Measurements from ENCODE around the gene PNKP.
"Not testable (repeated sequence)": the region's sequence is repeated elsewhere in the genome, so short reads cannot be mapped to it uniquely, and the experiment has no call there.

PNKP gene

GRCh38 chr19:49836176-49837008, 31.0 kb downstream of the PNKP start:
- H3K27ac Mint-ChIP-seq = peak overlapping the region; percentile 71
- no peak for ATAC-seq
- H3K4me1 Mint-ChIP-seq = peaks cover 14% of the 10 kb centered on the region
- H3K36me3 Mint-ChIP-seq = peaks cover 74% of the 10 kb centered on the region
- no peak for DNase-seq (ENCODE audit: low spot score in 2 of 2)
- no peaks in the 10 kb centered on the region for H3K9me3 Mint-ChIP-seq
- no peak overlapping the region for H3K4me3 Mint-ChIP-seq

DNA sequence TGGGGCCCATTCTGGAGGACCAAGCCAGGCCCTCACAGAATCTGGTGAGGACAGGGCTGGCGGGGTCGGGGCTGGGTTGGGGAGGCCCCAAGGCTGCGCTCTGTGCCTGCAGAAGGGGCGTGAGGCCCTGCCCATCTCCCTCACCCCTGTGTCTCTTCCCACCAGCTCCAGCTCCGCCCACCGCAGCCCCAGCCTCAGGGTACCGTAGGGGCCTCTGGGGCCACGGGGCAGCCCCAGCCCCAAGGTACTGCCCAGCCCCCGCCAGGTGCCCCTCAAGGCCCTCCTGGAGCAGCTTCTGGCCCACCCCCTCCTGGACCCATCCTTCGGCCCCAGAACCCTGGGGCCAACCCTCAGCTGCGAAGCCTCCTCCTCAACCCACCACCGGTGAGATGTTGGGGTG, 31.8 kb downstream of the PNKP start:
- peaks cover 77% of the 10 kb centered on the region for H3K36me3 Mint-ChIP-seq
- no peaks in the 10 kb centered on the region for H3K9me3 Mint-ChIP-seq
- peaks cover 14% of the 10 kb centered on the region for H3K4me1 Mint-ChIP-seq
- H3K4me3 Mint-ChIP-seq = no peak overlapping the region
- H3K27ac Mint-ChIP-seq = no peak overlapping the region
- DNase-seq (ENCODE audit: low spot score in 2 of 2) (no peak), ATAC-seq (no peak)

DNA sequence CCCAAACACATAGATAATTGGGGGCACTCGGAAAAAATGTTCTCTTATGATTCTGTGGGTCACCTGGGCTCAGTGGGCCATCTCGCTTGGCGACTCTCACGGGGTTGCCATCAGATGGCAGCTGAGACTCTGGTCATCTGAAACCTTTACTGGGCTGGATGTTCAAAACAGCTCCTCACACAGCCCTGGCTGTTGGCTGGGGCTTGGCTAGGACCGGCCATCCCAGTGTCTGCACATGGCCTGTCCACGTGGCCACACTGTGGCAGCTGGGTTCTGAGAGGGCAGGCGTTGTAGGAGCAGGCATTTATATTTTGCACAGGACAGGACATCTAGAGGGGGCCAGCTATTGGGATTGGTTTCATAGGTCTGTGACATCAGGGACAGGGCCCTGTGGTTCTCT, 33.8 kb downstream of the PNKP start:
- Mint-ChIP-seq H3K27ac (no peak overlapping the region), H3K9me3 (no peaks in the 10 kb centered on the region), H3K4me1 (peaks cover 14% of the 10 kb centered on the region), H3K36me3 (peaks cover 61% of the 10 kb centered on the region), H3K4me3 (no peak overlapping the region)
- no peak for DNase-seq (ENCODE audit: low spot score in 2 of 2)
- ATAC-seq = no peak

DNA sequence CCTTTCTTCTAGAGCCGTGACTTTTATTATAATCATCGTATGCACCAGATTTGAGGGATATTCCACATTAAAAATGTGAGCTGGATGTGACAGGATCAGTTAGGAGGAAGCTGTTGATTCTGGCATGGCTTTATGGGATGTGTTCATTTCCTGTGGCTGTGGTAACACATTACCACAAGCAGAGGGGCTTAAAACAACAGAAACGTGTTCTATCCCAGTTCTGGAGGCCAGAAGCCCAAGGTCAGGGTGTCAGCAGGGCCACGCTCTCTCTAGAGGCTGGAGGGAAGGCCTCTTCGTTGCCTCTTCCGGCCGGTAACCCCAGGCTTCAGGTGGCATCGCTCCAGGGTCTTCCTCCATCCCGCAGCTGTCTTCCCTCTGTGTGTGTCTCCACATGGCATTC, 34.8 kb downstream of the PNKP start:
- no peak overlapping the region for H3K4me3 Mint-ChIP-seq
- ATAC-seq = no peak

DNA sequence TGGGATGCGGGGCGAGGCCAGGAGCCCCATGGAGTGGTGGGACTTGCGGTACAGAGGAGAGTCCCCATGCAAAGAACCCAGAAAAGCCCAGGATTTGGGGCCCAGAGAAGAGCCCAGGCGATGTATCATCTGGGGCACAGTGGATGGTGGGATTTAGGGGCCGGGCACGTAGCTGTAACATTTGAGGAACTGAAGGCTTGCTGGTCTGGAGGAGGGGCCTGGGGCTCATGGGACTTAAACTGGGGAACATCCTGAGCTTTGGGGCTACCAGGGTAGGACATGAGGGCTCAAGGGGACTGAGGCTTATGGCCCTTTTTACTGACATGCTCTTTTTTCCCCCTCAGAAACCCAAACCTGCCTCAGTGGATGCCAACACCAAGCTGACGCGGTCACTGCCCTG, 35.8 kb downstream of the PNKP start:
- H3K4me1 Mint-ChIP-seq = peaks cover 7% of the 10 kb centered on the region
- no peak for ATAC-seq
- H3K27ac Mint-ChIP-seq = peak overlapping the region; percentile 37
- no peaks in the 10 kb centered on the region for H3K9me3 Mint-ChIP-seq
- H3K36me3 Mint-ChIP-seq = peaks cover 51% of the 10 kb centered on the region
- DNase-seq (ENCODE audit: low spot score in 2 of 2) = no peak
- H3K4me3 Mint-ChIP-seq = no peak overlapping the region

More for the DNA sequence above, 34.8 kb downstream of the PNKP start:
- peak overlapping the region; percentile 60 for H3K27ac Mint-ChIP-seq
- no peak for DNase-seq (ENCODE audit: low spot score in 2 of 2)
- no peaks in the 10 kb centered on the region for H3K9me3 Mint-ChIP-seq
- H3K36me3 Mint-ChIP-seq = peaks cover 53% of the 10 kb centered on the region
- H3K4me1 Mint-ChIP-seq = peaks cover 12% of the 10 kb centered on the region

DNA sequence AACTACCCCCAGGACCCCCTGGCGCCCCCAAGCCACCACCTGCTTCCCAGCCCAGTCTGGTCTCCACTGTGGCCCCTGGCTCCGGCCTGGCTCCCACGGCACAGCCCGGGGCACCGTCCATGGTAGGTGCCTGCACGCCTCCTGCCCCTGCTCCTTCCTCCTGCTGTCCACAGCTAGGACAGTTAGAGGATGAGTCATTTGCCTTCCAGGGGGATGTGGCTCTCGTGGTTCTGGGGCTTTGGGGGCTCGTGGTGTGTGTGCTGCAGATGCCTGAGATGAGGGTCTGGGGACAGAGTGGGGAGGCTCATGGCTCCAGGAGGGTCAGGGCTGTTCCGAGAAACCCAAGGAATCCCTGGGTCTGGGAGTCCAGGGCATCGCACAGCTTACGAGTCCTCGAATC, 36.6 kb downstream of the PNKP start:
- peaks cover 13% of the 10 kb centered on the region for H3K4me1 Mint-ChIP-seq
- no peak overlapping the region for H3K27ac Mint-ChIP-seq
- H3K36me3 Mint-ChIP-seq = peaks cover 49% of the 10 kb centered on the region
- no peak overlapping the region for H3K4me3 Mint-ChIP-seq
- no peak for DNase-seq (ENCODE audit: low spot score in 2 of 2)
- H3K9me3 Mint-ChIP-seq = no peaks in the 10 kb centered on the region
- ATAC-seq = no peak

DNA sequence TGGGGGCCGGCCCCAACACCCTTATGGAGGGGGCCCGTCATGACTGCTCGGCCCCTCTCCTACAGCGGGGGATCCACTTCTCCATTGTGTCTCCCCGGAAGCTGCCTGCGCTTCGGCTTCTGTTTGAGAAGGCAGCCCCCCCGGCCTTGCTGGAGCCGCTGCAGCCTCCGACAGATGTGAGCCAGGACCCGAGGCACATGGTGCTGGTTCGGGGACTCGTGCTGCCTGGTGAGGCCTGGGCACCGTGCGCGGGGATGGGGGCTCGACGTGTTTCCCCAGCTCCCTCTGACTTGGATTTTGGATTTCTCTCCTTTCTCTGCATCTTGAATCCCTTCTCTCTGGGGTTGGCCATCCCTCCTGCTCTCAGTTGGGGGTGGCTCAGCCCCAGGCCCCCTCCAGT, 37.7 kb downstream of the PNKP start:
- Mint-ChIP-seq H3K36me3 (peaks cover 43% of the 10 kb centered on the region), H3K4me3 (no peak overlapping the region), H3K4me1 (peaks cover 13% of the 10 kb centered on the region), H3K27ac (no peak overlapping the region), H3K9me3 (no peaks in the 10 kb centered on the region)
- no peak for DNase-seq (ENCODE audit: low spot score in 2 of 2)
- no peak for ATAC-seq

DNA sequence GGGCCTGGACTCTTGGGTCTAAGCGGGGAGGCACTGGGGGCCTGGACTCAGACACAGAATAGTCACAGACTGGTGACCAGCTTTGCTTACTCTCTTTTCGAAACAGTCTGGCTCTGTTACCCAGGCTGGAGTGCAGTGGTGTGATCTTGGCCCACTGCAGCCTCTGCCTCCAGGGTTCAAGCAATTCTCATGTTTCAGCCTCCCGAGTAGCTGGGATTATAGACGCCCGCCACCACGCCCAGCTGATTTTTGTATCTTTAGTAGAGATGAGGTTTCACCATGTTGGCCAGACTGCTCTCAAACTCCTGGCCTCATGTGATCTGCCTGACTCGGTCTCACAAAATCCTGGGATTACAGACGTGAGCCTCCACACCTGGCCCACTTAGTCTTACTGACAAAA, 38.2 kb downstream of the PNKP start:
- Mint-ChIP-seq H3K4me1 (peaks cover 13% of the 10 kb centered on the region), H3K9me3 (no peaks in the 10 kb centered on the region), H3K4me3 (no peak overlapping the region), H3K36me3 (peaks cover 43% of the 10 kb centered on the region), H3K27ac (no peak overlapping the region)
- no peak for ATAC-seq
- no peak for DNase-seq (ENCODE audit: low spot score in 2 of 2)

- Mint-ChIP-seq H3K27ac (no peak overlapping the region), H3K4me3 (no peak overlapping the region), H3K36me3 (peaks cover 40% of the 10 kb centered on the region), H3K4me1 (peaks cover 8% of the 10 kb centered on the region), H3K9me3 (no peaks in the 10 kb centered on the region)
- DNase-seq (ENCODE audit: low spot score in 2 of 2) (no peak), ATAC-seq (no peak)
Observed at GRCh38 chr19:49827034-49827433, 40.3 kb downstream of the PNKP start.

- no peak for DNase-seq (ENCODE audit: low spot score in 2 of 2)
- ATAC-seq = no peak
- Mint-ChIP-seq H3K27ac (no peak overlapping the region), H3K4me3 (no peak overlapping the region), H3K36me3 (peaks cover 37% of the 10 kb centered on the region), H3K9me3 (no peaks in the 10 kb centered on the region), H3K4me1 (peaks cover 8% of the 10 kb centered on the region)
Observed at GRCh38 chr19:49824662-49825061, 42.7 kb downstream of the PNKP start.

GRCh38 chr19:49823472-49823871, 43.9 kb downstream of the PNKP start:
- no peak for ATAC-seq
- no peak for DNase-seq (ENCODE audit: low spot score in 2 of 2)
- no peaks in the 10 kb centered on the region for H3K9me3 Mint-ChIP-seq
- peaks cover 43% of the 10 kb centered on the region for H3K36me3 Mint-ChIP-seq
- H3K4me3 Mint-ChIP-seq = no peak overlapping the region
- H3K27ac Mint-ChIP-seq = no peak overlapping the region
- H3K4me1 Mint-ChIP-seq = peaks cover 20% of the 10 kb centered on the region

- Mint-ChIP-seq H3K4me1 (peaks cover 21% of the 10 kb centered on the region), H3K27ac (no peak overlapping the region), H3K4me3 (peak overlapping the region; percentile 90), H3K36me3 (peaks cover 45% of the 10 kb centered on the region), H3K9me3 (no peaks in the 10 kb centered on the region)
- DNase-seq (ENCODE audit: low spot score in 2 of 2) (no peak), ATAC-seq (no peak)
Observed at GRCh38 chr19:49820125-49820524, 47.3 kb downstream of the PNKP start.

GRCh38 chr19:49819452-49820115, 47.8 kb downstream of the PNKP start:
- peaks cover 43% of the 10 kb centered on the region for H3K36me3 Mint-ChIP-seq
- H3K9me3 Mint-ChIP-seq; DNase-seq (ENCODE audit: low spot score in 2 of 2); ATAC-seq: not testable (repeated sequence)
- H3K27ac Mint-ChIP-seq = peak overlapping the region; percentile 98
- H3K4me3 Mint-ChIP-seq = peak overlapping the region; percentile 90
- H3K4me1 Mint-ChIP-seq = peaks cover 21% of the 10 kb centered on the region

DNA sequence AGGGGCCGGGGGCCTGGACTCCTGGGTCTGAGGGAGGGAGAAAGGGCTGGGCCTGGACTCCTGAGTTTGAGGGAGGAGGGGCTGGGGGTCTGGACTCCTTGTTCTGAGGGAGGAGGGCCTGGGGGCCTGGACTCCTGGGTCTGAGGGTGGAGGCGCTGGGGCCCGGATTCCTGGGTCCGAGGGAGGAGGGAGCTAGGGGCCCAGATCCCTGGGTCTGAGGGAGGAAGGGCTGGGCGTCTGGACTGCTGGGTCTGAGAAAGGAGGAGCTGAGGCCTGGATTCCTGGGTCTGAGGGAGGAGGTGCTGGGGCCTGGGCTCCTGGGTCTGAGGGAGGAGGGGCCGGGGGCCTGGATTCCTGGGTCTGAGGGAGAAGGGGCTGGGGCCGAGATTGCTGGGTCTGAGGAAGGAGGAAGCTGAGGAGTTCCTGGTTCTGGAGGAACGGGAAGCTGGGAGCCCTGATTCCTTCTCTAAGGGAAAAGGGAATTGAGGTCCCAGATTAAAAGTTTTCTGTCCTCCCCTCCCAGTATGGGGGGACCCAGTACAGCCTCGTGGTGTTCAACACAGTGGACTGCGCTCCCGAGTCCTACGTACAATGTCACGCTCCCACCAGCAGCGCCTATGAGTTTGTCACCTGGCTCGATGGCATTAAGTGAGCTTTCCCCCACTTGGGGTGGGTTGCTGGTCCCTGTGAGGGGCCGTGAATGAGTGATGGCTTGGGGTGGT, 48.6 kb downstream of the PNKP start:
- ATAC-seq = no peak
- Mint-ChIP-seq H3K9me3 (no peaks in the 10 kb centered on the region), H3K27ac (peak overlapping the region; percentile 98), H3K4me1 (peaks cover 28% of the 10 kb centered on the region), H3K36me3 (peaks cover 41% of the 10 kb centered on the region), H3K4me3 (peak overlapping the region; percentile 90)
- no peak for DNase-seq (ENCODE audit: low spot score in 2 of 2)

GRCh38 chr19:49817964-49818648, 49.3 kb downstream of the PNKP start, which contains the start of gene MED25:
TSS of gene MED25 (plus strand) at chr19:49818289. CDS start at chr19:49818342, 53 bp downstream.
- Mint-ChIP-seq H3K4me1 (peaks cover 32% of the 10 kb centered on the region), H3K36me3 (peaks cover 45% of the 10 kb centered on the region)
- peak; percentile 73 for ATAC-seq

More at GRCh38 chr19:49817964-49818648, 49.3 kb downstream of the PNKP start, which contains the start of gene MED25:
- Mint-ChIP-seq H3K27ac (peak within 1 kb of the TSS; percentile 98), H3K9me3 (no peaks in the 10 kb centered on the region), H3K4me3 (peak within 1 kb of the TSS; percentile 90)
- DNase-seq (ENCODE audit: low spot score in 2 of 2) = peak; percentile 87 to 97

Data from stimulated activated effector memory CD8-positive, alpha-beta T cell treated with anti-CD3 and anti-CD28 coated beads, Interleukin-12 subunit alpha, Interleukin-12 subunit beta, amount 100 ng/mL, for 72 hours (primary cell).